IMR-90 (cell line): ENCODE data around the gene CLIC5.

ENCODE experiments used
- CTCF ChIP-seq: conservative IDR thresholded peaks from 2 replicates; pipeline ENCODE4 v1.5.1; 2012; ENCODE audit warnings: mild to moderate bottlenecking, low read depth, low read length, improper control_type of control experiment
- FOS ChIP-seq: fragments of 150-350 bp; IDR thresholded peaks from 2 replicates; pipeline ENCODE4 v1.6.1; 2016; ENCODE audit warnings: low read depth, low read length
- MAFK ChIP-seq: IDR thresholded peaks from 2 replicates; pipeline ENCODE4 v1.6.1; 2012; ENCODE audit warnings: low read depth, low read length, improper control_type of control experiment
- POLR2A ChIP-seq: IDR thresholded peaks from 2 replicates; pipeline ENCODE4 v1.6.1; 2012; ENCODE audit warnings: mild to moderate bottlenecking, low read depth, low read length
- RAD21 ChIP-seq: IDR thresholded peaks from 2 replicates; pipeline ENCODE4 v1.6.1; 2012; ENCODE audit warnings: low read length, improper control_type of control experiment
- RFX5 ChIP-seq: IDR thresholded peaks from 2 replicates; pipeline ENCODE4 v1.8.0; 2012; ENCODE audit warnings: low read depth, mild to moderate bottlenecking, low read length, moderate library complexity
- SMC3 ChIP-seq: fragments of 150-350 bp; IDR thresholded peaks from 2 replicates; pipeline ENCODE4 v1.6.1; 2016; ENCODE audit warnings: low read depth, mild to moderate bottlenecking, antibody characterized with exemption, low read length, moderate library complexity

DNA sequence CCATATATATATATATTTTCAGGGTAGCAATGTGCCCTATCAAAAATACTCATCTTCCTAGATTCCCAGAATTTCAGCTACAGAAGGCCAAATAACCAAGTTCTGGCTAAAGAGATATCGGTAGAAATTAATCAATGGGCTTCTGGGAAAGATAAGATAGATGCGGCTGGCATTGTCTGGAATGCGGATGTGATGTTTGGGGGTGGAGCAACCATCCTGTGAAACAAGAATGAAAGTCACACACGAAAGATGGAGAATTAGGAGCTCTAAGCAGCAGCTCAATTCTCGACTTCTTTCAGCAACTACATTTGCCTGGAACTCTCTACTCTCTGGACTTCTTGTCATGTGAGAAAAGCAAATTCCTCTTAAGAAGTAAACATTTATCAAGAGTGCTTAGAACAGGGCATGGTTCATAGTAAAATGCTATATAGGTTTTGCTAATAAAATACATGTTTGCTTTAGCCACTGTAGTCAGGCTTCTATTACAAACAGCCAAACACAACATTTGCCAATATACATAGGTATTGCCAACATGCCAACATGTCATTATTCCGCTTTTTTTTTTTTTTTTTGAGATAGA lies 90.8 kb downstream of the CLIC5 start:
- no peak for TF ChIP-seq MAFK
- no peak for TF ChIP-seq CTCF
- TF ChIP-seq RAD21 = no peak
- TF ChIP-seq SMC3 = no peak
- TF ChIP-seq POLR2A = no peak
- TF ChIP-seq RFX5 = no peak
- no peak for TF ChIP-seq FOS
